ENCODE results near the gene PXMP4.

Gene PXMP4

GRCh38 chr20:33680686-33681085, 39.4 kb downstream of the PXMP4 start:
- no peaks in the 10 kb centered on the region for H3K9me3 ChIP-seq (ENCODE audit: low read length)
- H3K4me3 ChIP-seq (ENCODE audit: low read length), result no peak overlapping the region
- H3K4me1 ChIP-seq (ENCODE audit: insufficient read depth, low read length), result peaks cover 24% of the 10 kb centered on the region
- H3K36me3 ChIP-seq (ENCODE audit: insufficient read depth, low read length), result peaks cover 37% of the 10 kb centered on the region
- no peak overlapping the region for H2AFZ ChIP-seq (ENCODE audit: low read depth, low read length)
- no peaks in the 10 kb centered on the region for H3K27me3 ChIP-seq (ENCODE audit: insufficient read depth, low read length)

DNA sequence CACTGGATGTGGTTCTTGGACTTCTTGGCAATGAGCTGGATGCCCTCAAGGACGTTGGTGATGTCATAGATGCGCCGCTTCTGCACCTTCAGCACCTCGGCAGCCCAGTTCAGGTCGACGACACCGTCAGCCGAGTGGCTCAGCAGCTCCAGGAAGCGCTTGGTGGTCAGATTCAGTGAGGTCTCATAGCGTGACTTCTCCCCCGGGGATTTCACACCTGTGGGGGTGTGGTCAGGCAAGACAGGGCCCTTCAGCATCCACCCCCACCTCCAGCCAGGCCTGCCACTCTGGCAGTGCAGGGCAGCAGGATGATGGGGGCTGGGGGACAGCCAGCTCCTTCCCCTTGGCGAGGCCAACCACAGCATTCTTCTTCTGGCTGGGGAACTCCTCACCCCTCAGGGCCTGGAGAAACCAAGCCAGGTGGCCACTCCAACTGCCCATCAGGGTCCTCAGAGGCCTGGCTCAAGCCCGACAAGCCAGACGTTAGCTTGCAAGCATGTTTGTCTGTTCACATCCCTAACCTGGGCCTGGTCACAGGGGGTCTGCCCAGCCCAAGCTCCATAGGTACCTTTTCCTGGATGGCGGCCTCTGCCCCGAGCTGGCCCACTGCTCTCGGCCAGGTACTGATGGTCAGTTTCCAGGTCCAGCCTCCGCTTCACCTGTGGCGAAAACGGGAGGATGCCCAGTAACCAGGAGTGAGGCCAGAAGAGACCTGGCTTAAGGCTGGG, 40.2 kb downstream of the PXMP4 start:
- peaks cover 28% of the 10 kb centered on the region for H3K4me1 ChIP-seq (ENCODE audit: insufficient read depth, low read length)
- H3K36me3 ChIP-seq (ENCODE audit: insufficient read depth, low read length), result peaks cover 37% of the 10 kb centered on the region

DNA sequence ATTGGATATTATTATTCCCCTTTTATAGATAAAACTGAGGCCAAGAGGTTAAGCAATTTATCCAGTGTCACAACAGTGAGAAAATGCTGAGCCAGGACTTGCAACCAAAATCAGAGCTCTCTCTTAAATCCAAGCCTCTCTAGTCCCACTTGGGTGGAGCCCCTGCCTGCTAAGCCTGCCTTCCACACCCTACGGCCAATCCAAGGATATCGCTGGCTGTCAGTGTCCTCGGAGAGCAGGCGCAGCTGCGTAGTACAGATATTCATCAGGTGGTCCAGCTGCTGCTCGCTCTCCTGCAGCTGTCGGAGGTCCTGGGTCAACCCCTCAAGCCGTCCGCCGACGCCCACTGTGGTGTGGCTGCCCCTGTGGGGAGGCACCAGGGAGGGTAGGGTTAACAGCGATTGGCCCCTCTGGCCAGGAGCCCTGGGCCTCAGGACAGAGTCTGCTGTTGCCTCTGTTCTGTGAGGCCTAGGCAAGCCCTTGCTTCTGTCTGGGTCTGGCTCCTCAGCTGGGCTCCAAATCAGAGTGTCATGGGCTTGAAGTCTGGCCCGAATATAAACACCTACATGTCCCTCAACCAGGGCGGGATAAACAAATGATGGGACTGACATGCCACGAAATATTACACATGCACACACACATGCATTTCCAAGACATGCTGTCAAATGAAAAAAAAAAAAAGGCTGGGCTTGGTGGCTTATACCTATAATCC, 42.0 kb downstream of the PXMP4 start:
- H2AFZ ChIP-seq (ENCODE audit: low read depth, low read length), result no peak overlapping the region
- H3K27me3 ChIP-seq (ENCODE audit: insufficient read depth, low read length), result no peaks in the 10 kb centered on the region
- peaks cover 32% of the 10 kb centered on the region for H3K4me1 ChIP-seq (ENCODE audit: insufficient read depth, low read length)
- peaks cover 37% of the 10 kb centered on the region for H3K36me3 ChIP-seq (ENCODE audit: insufficient read depth, low read length)
- no peaks in the 10 kb centered on the region for H3K9me3 ChIP-seq (ENCODE audit: low read length)
- no peak overlapping the region for H3K4me3 ChIP-seq (ENCODE audit: low read length)

More for the DNA sequence above, 40.2 kb downstream of the PXMP4 start:
- Histone ChIP-seq H3K9me3 (ENCODE audit: low read length) (no peaks in the 10 kb centered on the region), H3K4me3 (ENCODE audit: low read length) (no peak overlapping the region), H2AFZ (ENCODE audit: low read depth, low read length) (no peak overlapping the region), H3K27me3 (ENCODE audit: insufficient read depth, low read length) (no peaks in the 10 kb centered on the region)

DNA sequence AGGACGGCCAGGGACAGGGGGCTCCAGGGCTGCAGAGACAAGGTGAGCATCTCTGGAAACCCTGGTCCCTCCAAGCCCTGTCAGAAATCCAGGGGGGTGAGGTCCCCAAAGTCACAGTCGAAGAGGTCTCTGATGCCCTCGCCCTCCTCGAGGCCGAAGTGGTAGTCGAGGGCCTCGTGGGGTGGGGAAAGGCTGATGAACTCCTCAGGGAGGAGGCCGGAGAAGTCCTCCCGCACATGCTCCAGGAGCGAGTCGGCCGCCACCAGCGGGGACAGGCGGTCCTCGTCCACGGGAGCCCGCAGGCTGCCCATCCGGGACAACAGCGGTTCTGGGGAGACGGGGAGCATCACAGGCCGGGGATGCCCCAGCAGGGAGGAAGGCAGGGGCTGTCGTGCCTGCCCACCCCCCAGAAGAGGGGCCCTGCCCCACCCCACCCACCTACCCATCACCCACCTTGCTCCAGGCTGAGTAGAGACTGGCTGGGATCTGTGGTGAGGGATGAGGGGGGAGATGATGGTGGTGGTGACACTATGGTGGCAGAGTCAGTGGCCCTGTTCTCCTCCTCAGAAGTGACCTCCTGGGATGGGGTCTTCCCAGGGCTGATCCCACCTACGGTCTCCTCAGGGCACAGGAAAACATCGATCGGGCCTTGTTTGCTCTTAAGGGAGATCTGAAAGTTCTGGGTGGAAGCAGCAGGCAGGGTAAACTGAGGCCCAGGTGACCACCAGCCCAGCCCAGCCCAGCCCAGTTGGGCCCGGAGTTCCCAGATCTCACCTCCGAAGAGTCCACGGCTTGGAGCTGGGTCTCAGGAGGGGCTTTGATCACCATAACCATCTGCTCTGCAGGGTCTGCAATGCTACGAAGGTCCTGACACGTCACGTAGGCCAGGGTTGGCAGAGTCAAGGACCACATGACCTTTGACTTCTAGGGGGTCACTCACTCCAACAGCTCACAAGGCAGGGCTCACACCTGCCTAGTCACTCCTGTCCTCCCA, 43.2 kb downstream of the PXMP4 start:
- no peak overlapping the region for H2AFZ ChIP-seq (ENCODE audit: low read depth, low read length)
- no peak overlapping the region for H3K4me3 ChIP-seq (ENCODE audit: low read length)
- H3K27me3 ChIP-seq (ENCODE audit: insufficient read depth, low read length), result no peaks in the 10 kb centered on the region
- peaks cover 32% of the 10 kb centered on the region for H3K4me1 ChIP-seq (ENCODE audit: insufficient read depth, low read length)
- no peaks in the 10 kb centered on the region for H3K9me3 ChIP-seq (ENCODE audit: low read length)
- H3K36me3 ChIP-seq (ENCODE audit: insufficient read depth, low read length), result peaks cover 37% of the 10 kb centered on the region

DNA sequence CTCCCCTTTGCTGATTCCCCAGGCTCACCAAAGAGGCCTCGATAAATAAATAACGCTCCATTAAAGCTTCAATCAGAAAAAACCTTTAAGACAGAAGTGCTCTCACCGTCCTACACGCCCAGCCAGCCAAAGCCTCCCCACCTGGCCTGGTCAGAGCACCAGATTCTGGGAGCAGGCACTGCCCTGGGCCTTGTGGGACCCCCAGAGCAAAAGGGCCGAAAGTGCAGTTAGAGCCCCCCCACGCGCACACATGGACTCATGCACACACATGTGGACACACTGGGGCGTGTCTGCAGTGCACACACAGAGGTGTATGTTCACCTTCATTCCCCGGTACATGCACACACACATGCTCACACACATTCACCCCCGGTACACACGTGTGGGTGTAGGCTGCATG, 44.0 kb downstream of the PXMP4 start:
- Histone ChIP-seq H3K4me1 (ENCODE audit: insufficient read depth, low read length) (peaks cover 32% of the 10 kb centered on the region), H3K9me3 (ENCODE audit: low read length) (no peaks in the 10 kb centered on the region), H3K27me3 (ENCODE audit: insufficient read depth, low read length) (no peaks in the 10 kb centered on the region), H3K36me3 (ENCODE audit: insufficient read depth, low read length) (peaks cover 37% of the 10 kb centered on the region), H2AFZ (ENCODE audit: low read depth, low read length) (no peak overlapping the region), H3K4me3 (ENCODE audit: low read length) (no peak overlapping the region)

DNA sequence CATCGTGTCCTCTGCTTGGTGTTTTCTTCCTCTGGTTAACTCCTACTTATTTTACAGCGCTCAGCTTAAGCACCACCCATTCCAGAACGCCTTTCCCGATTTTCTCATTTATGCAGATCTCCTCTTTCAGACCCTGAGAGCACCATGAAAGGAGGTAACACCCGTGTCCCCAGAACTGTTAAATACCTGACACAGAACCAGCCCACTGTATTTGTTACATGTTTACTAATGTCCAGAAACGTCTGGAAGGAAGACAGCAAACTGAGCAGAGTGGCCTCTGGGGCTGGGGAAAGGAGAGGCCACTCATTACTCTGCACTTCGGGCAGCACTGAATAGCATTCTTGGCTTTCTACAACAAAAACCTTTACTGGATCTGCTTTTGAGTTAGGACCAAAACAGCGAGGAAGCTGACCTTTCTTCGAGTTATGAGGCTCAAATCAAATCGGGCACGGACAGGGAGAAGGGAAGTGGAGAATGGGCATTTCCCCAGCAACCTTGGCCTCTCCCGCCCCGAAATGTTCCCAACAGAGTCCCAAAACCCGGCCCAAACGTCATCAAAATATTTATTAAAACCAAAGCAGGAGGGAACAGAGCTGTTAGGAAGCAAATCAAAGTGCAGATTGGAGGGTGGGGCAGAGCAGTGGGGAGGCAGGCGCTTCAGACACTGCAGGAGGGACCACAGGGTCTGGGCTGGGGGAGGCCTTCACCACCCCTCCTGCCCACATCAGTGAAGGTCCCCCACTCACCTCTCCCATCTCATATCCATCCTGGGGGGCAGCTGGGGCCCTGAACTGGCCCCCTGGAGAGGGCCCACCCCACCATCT, 44.8 kb downstream of the PXMP4 start:
- Histone ChIP-seq H3K36me3 (ENCODE audit: insufficient read depth, low read length) (peaks cover 36% of the 10 kb centered on the region), H3K9me3 (ENCODE audit: low read length) (no peaks in the 10 kb centered on the region), H3K4me3 (ENCODE audit: low read length) (no peak overlapping the region), H3K4me1 (ENCODE audit: insufficient read depth, low read length) (peaks cover 32% of the 10 kb centered on the region), H2AFZ (ENCODE audit: low read depth, low read length) (peak overlapping the region; percentile 66), H3K27me3 (ENCODE audit: insufficient read depth, low read length) (no peaks in the 10 kb centered on the region)

DNA sequence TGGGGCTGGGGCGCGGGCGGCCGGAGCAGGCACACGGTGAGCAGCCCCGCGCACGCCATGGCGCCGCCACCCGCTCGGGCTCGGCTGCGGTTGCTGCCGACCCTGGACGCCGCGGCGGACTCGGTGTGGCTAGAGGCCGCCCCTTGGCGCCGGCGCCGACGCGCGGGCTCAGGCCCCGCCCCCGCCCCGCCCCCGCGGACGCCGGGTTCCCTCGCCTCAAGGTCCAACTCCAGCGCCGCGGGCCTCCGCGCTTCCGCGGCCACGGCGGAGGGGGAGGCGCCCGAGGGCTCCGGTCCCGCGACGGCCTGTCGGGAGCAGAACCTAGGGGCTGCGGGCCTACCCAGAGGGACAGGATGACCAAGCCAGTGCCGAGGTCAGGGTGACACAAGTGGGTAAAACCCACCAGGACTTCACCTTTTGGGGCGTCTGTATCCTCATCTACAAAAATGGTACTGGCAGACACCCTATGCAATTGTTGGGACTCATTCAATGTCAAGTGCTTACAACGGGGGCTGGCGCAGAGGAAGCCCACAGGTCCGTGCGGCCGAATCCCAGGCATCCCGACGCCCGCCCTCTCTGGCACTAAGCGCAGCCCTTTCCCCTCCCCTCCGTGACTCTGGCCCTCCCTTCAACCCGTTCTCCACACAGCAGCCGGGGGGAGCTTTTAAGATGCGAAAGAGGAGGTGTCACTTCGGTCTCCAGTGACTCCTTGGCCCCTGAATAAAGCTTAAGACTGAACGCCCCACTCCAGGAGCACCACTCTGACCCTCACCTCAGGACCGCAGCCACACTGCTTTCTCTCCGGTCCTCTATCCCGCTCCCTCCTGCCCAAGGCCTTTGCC, 45.6 kb downstream of the PXMP4 start, which contains the start of gene NECAB3:
NECAB3 (minus strand) TSS at position 135 of the 842 bp plus-strand sequence; CDS start at position 59, 76 bp downstream.
- peak within 1 kb of the TSS; percentile 66 for H2AFZ ChIP-seq (ENCODE audit: low read depth, low read length)
- peak within 1 kb of the TSS; percentile 73 for H3K4me3 ChIP-seq (ENCODE audit: low read length)
- H3K27me3 ChIP-seq (ENCODE audit: insufficient read depth, low read length), result no peaks in the 10 kb centered on the region
- H3K4me1 ChIP-seq (ENCODE audit: insufficient read depth, low read length), result peaks cover 32% of the 10 kb centered on the region
- H3K9me3 ChIP-seq (ENCODE audit: low read length), result no peaks in the 10 kb centered on the region
- peaks cover 35% of the 10 kb centered on the region for H3K36me3 ChIP-seq (ENCODE audit: insufficient read depth, low read length)

DNA sequence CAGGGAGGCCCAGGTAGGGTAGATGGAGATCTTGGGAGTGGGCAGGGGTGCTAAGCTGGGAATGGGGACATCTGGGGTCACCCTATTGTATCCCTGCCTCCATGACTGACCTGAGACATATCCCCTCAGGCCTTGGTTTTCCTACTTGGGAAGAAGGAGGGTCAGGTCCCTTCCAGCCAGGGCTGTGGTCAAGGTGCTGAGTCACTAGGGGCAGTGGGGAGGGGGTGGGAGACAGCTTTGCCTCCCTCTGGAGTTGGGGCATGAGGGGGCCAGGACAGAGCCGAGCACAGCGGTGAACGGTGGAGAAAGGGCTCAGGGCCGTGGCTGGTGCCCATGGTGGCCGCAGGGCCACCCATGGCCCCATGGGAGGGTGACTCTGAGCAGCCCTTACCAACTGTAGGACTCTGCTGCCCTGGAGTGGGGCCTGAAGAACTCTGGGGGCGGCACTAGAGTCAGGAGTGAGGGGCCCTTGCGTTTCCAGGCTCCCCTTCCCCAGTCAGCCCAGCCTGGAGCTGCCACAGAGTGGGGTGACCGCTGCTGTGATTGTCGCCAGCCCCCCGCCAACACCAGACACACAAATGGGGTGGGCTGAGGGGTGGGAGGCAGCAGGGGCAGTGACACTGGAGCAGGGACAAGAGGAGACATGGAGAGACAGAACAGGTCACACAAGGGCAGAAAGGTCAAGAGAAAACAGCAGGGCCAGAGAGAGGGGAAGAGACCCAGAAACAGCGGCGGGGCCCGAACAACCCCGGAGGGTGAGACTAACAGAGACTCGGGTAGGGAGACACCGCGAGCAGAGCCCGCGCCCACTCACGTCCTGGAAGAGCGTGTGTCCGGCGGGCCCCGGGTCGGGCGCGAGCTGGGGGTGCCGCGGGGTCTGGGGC, 46.5 kb downstream of the PXMP4 start:
- Histone ChIP-seq H3K36me3 (ENCODE audit: insufficient read depth, low read length) (peaks cover 33% of the 10 kb centered on the region), H3K9me3 (ENCODE audit: low read length) (no peaks in the 10 kb centered on the region), H3K4me1 (ENCODE audit: insufficient read depth, low read length) (peaks cover 32% of the 10 kb centered on the region), H2AFZ (ENCODE audit: low read depth, low read length) (peak overlapping the region; percentile 30), H3K27me3 (ENCODE audit: insufficient read depth, low read length) (no peaks in the 10 kb centered on the region), H3K4me3 (ENCODE audit: low read length) (peak overlapping the region; percentile 73)

- Histone ChIP-seq H2AFZ (ENCODE audit: low read depth, low read length) (no peak overlapping the region), H3K9me3 (ENCODE audit: low read length) (no peaks in the 10 kb centered on the region), H3K27me3 (ENCODE audit: insufficient read depth, low read length) (no peaks in the 10 kb centered on the region), H3K36me3 (ENCODE audit: insufficient read depth, low read length) (peaks cover 31% of the 10 kb centered on the region), H3K4me1 (ENCODE audit: insufficient read depth, low read length) (peaks cover 32% of the 10 kb centered on the region), H3K4me3 (ENCODE audit: low read length) (peak overlapping the region; percentile 73)
Observed at GRCh38 chr20:33673114-33673409, 47.0 kb downstream of the PXMP4 start.

DNA sequence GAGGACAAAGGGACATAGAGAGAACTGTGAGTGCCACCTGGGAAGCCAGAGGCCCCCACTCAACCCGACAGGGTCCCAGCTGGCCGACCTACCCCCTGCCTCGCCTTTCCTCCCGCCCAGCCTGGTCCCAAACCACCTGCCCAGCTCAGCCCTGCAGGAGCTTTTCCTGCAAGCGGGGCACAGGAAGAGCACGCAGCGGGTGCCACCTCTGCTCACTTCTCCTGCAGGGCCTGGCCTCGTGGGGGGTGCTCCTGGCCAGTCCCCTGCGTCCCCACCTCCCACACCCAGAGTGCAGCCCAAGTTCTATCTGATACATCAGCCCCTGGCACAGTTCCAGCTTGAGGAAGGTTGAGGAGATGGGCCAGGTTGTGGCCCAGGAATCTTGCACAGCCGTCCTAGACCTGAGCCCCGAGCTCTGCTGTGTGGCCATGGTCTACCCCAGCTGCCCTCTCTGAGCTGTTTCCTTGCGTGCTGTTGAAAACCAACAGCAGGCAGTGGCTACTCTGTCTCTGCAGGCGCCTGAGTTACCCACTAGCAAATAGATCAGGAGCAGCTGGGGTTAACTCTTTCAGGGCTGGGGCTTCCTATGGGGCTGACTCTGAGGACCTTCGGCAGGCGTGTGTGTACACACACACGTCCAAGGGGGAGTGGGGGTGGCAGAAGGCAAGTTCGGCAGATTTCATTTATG, 47.5 kb downstream of the PXMP4 start:
- peaks cover 32% of the 10 kb centered on the region for H3K4me1 ChIP-seq (ENCODE audit: insufficient read depth, low read length)
- H3K9me3 ChIP-seq (ENCODE audit: low read length), result no peaks in the 10 kb centered on the region
- no peak overlapping the region for H2AFZ ChIP-seq (ENCODE audit: low read depth, low read length)
- H3K36me3 ChIP-seq (ENCODE audit: insufficient read depth, low read length), result peaks cover 28% of the 10 kb centered on the region
- no peaks in the 10 kb centered on the region for H3K27me3 ChIP-seq (ENCODE audit: insufficient read depth, low read length)
- H3K4me3 ChIP-seq (ENCODE audit: low read length), result no peak overlapping the region
